ENCODE results near the gene STMP1. TPM values are rescaled to one million over a fixed set of nuclear protein-coding genes. Genes with fewer than 3 reads are reported as not detected.

Gene STMP1
- total RNA-seq, 1 experiment from 2014 or later, result 77.0 TPM

- H3K9me3 ChIP-seq (ENCODE audit: insufficient read depth, low read depth), result no peaks in the 10 kb centered on the region
- peaks cover 7% of the 10 kb centered on the region; the same call in 1 of the 2 replicates for H3K4me1 ChIP-seq (replicated peaks; ENCODE audit: insufficient read depth)
- H3K9me2 ChIP-seq (ENCODE audit: insufficient read depth), result no peaks in the 10 kb centered on the region
- H3K27ac ChIP-seq, result peak overlapping the region; percentile 10; the same call in 1 of the 2 replicates
- H3K36me3 ChIP-seq (ENCODE audit: low read depth), result peaks cover 12% of the 10 kb centered on the region
- POLR2A ChIA-PET (ENCODE audit: unreplicated experiment), result no interaction called here
- TF ChIP-seq EZH2 (IDR thresholded peaks at IDR 0.05; ENCODE audit: low read depth), result no peak
- no peak for TF ChIP-seq CTCF (conservative IDR thresholded peaks at IDR 0.05)
- H3K27me3 ChIP-seq (ENCODE audit: insufficient read depth, low read depth), result no peaks in the 10 kb centered on the region
- H3K79me2 ChIP-seq (ENCODE audit: low read depth), result peaks cover 93% of the 10 kb centered on the region
- H4K20me1 ChIP-seq (ENCODE audit: insufficient read depth), result peaks cover 10% of the 10 kb centered on the region; the same call in 1 of the 2 replicates
- H3F3A ChIP-seq (ENCODE audit: insufficient read depth, low read depth), result no peaks in the 10 kb centered on the region; the same call in 1 of the 2 replicates
- intact Hi-C loops (cut with micrococcal nuclease; ENCODE audit: unreplicated experiment), result loop anchor here (5.0 to 10.0 kb wide), 2 partner anchors 208 to 725 kb away; no protein-coding TSS in a partner anchor
- BruUV-seq (replicated peaks), result no TSS peak
- H3K4me2 ChIP-seq, result no peak overlapping the region
- H3K4me3 ChIP-seq, result no peak overlapping the region
- no peak for DNase-seq
- CTCF ChIA-PET, result no interaction called here
- no peak overlapping the region for H2AFZ ChIP-seq
Observed at GRCh38 chr7:135669774-135670173, 7.5 kb downstream of the STMP1 start.

- 0 out of 2 replicates have a peak, but pooled peaks cover 6% of the 10 kb centered on the region for H3K4me1 ChIP-seq (replicated peaks; ENCODE audit: insufficient read depth)
- H3K9me3 ChIP-seq (ENCODE audit: insufficient read depth, low read depth), result no peaks in the 10 kb centered on the region
- TF ChIP-seq CTCF (conservative IDR thresholded peaks at IDR 0.05), result no peak
- no peak for TF ChIP-seq EZH2 (IDR thresholded peaks at IDR 0.05; ENCODE audit: low read depth)
- peaks cover 13% of the 10 kb centered on the region for H3K36me3 ChIP-seq (ENCODE audit: low read depth)
- POLR2A ChIA-PET (ENCODE audit: unreplicated experiment), result no interaction called here
- H3K9me2 ChIP-seq (ENCODE audit: insufficient read depth), result no peaks in the 10 kb centered on the region
- DNase-seq, result no peak
- peak overlapping the region; percentile 10; the same call in 1 of the 2 replicates for H3K27ac ChIP-seq
- CTCF ChIA-PET, result no interaction called here
- no TSS peak for BruUV-seq (replicated peaks)
- H3K4me3 ChIP-seq, result no peak overlapping the region
- H4K20me1 ChIP-seq (ENCODE audit: insufficient read depth), result peaks cover 10% of the 10 kb centered on the region; the same call in 1 of the 2 replicates
- no peaks in the 10 kb centered on the region; the same call in 1 of the 2 replicates for H3F3A ChIP-seq (ENCODE audit: insufficient read depth, low read depth)
- intact Hi-C loops (cut with micrococcal nuclease; ENCODE audit: unreplicated experiment), result loop anchor here (5.0 to 10.0 kb wide), 2 partner anchors 207 to 725 kb away; no protein-coding TSS in a partner anchor
- peaks cover 89% of the 10 kb centered on the region for H3K79me2 ChIP-seq (ENCODE audit: low read depth)
- no peak overlapping the region for H2AFZ ChIP-seq
- H3K27me3 ChIP-seq (ENCODE audit: insufficient read depth, low read depth), result no peaks in the 10 kb centered on the region
- no peak overlapping the region for H3K4me2 ChIP-seq
Observed at GRCh38 chr7:135670179-135670578, 7.9 kb downstream of the STMP1 start.

GRCh38 chr7:135672560-135673359, 10.4 kb downstream of the STMP1 start:
- Histone ChIP-seq H3K4me3 (no peak overlapping the region), H3K79me2 (ENCODE audit: low read depth) (peaks cover 63% of the 10 kb centered on the region), H3K27ac (peak overlapping the region; percentile 2; the same call in 1 of the 2 replicates), H3K9me3 (ENCODE audit: insufficient read depth, low read depth) (no peaks in the 10 kb centered on the region), H3K4me1 (replicated peaks; ENCODE audit: insufficient read depth) (peaks cover 8% of the 10 kb centered on the region), H3K4me2 (no peak overlapping the region), H3F3A (ENCODE audit: insufficient read depth, low read depth) (peaks cover 2% of the 10 kb centered on the region; the same call in 1 of the 2 replicates), H3K27me3 (ENCODE audit: insufficient read depth, low read depth) (no peaks in the 10 kb centered on the region), H4K20me1 (ENCODE audit: insufficient read depth) (peaks cover 5% of the 10 kb centered on the region; the same call in 1 of the 2 replicates), H3K36me3 (ENCODE audit: low read depth) (peaks cover 21% of the 10 kb centered on the region), H2AFZ (no peak overlapping the region), H3K9me2 (ENCODE audit: insufficient read depth) (no peaks in the 10 kb centered on the region)
- TF ChIP-seq CTCF (conservative IDR thresholded peaks at IDR 0.05), result peak; percentile 95
- no peak for TF ChIP-seq EZH2 (IDR thresholded peaks at IDR 0.05; ENCODE audit: low read depth)
- POLR2A ChIA-PET (ENCODE audit: unreplicated experiment), result interaction anchor here (0.6 to 0.7 kb wide), 3 partner anchors 143 to 907 kb away, joined by 3 to 4 read pairs (median 3); no protein-coding TSS in a partner anchor
- intact Hi-C loops (cut with micrococcal nuclease; ENCODE audit: unreplicated experiment), result loop anchor here (1.0 to 10.0 kb wide), 4 partner anchors 128 to 722 kb away; no protein-coding TSS in a partner anchor
- peak in 1 of 2 experiments; percentile 38 for DNase-seq
- BruUV-seq (replicated peaks), result no TSS peak
- CTCF ChIA-PET, result interaction anchor here (0.7 to 2.0 kb wide), 5 partner anchors 10 to 206 kb away, joined by 3 to 12 read pairs (median 4); partner anchors contain the start of gene STMP1

Data from PC-9 (cell line).